Measurements from ENCODE around the gene FLT3. TPM values are rescaled to one million over a fixed set of nuclear protein-coding genes. Genes with fewer than 3 reads are reported as not detected.

FLT3 gene
- total and polyA plus RNA-seq, 4 donors, result 0.14 to 0.84 (median 0.42) TPM

DNA sequence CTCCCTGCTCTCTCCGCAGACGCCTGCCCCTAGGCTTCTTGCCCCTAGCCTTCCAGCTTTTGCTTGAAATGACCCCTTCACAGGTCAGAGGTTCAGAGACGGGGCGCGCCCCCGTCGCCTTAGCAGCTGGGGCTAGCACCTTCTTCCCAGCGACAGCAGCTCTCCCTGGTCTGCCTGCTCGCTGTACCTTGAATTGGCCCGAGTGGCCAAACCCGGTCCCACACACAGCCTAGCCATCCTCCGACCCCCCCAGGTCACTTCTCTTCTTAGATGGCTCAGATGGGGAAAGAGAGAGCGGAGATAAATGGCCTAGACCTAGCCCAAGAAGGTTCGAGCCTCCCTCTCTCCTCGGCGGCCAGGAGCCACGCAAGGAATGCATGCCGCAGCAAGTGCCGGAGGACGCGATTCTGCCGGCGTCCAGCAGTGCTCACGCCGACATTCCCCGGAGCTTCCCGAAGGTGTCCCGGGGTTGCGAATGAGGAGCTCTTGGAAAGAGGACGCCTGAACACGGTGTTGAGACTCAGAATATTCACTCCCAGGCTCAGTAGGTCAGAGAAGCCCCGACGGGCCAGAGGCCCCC is 132.6 kb downstream of the FLT3 start:
- Histone ChIP-seq H3K4me1 (ENCODE audit: control insufficient read depth in 4 of 4, insufficient read depth in 4 of 4, low read length in 3 of 4) (peaks cover 9 to 18% (median 11%) of the 10 kb centered on the region in 4 donors), H3K27me3 (ENCODE audit: control insufficient read depth in 4 of 4, insufficient read depth in 4 of 4, low read length in 3 of 4) (peaks cover 10 to 40% (median 26%) of the 10 kb centered on the region in 4 donors), H3K4me3 (ENCODE audit: low read depth in 1 of 3, low read length in 3 of 3) (peak overlapping the region in 1 of 3 donors; percentile 24), H3K9me3 (ENCODE audit: control insufficient read depth in 4 of 4, low read length in 3 of 4) (no peaks in the 10 kb centered on the region), H3K9ac (ENCODE audit: low read depth in 1 of 2, low read length in 2 of 2) (no peak overlapping the region), H3K27ac (ENCODE audit: low read depth in 1 of 2, low read length in 2 of 2) (no peak overlapping the region), H3K36me3 (ENCODE audit: control insufficient read depth in 4 of 4, insufficient read depth in 3 of 4, low read depth in 1 of 4, low read length in 3 of 4) (no peaks in the 10 kb centered on the region)
- TF ChIP-seq, protein P1, sequence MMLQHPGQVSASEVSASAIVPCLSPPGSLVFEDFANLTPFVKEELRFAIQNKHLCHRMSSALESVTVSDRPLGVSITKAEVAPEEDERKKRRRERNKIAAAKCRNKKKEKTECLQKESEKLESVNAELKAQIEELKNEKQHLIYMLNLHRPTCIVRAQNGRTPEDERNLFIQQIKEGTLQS (IDR thresholded peaks at IDR 0.05), result no peak
- TF ChIP-seq RXRA (IDR thresholded peaks at IDR 0.05) (no peak), SP1 (IDR thresholded peaks at IDR 0.05) (no peak), CTCF (IDR thresholded peaks at IDR 0.05; ENCODE audit: low read depth, low read length, missing input control) (no peak), TAF1 (conservative IDR thresholded peaks at IDR 0.05) (no peak), ZBTB33 (IDR thresholded peaks at IDR 0.05) (no peak), HNF4A (conservative IDR thresholded peaks at IDR 0.05) (no peak), HNF4G (IDR thresholded peaks at IDR 0.05) (no peak), GABPA (IDR thresholded peaks at IDR 0.05 in 1 of 2, conservative IDR thresholded peaks at IDR 0.05 in 1 of 2) (no peak), RAD21 (IDR thresholded peaks at IDR 0.05) (no peak), EGR1 (IDR thresholded peaks at IDR 0.05; ENCODE audit: low read depth in 2 of 2) (no peak), YY1 (IDR thresholded peaks at IDR 0.05) (no peak), FOXA1 (IDR thresholded peaks at IDR 0.05) (no peak), FOXA2 (IDR thresholded peaks at IDR 0.05) (no peak), NR2F2 (IDR thresholded peaks at IDR 0.05) (no peak), JUND (IDR thresholded peaks at IDR 0.05) (no peak)
- TF ChIP-seq, protein P2, sequence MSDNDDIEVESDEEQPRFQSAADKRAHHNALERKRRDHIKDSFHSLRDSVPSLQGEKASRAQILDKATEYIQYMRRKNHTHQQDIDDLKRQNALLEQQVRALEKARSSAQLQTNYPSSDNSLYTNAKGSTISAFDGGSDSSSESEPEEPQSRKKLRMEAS (IDR thresholded peaks at IDR 0.05), result no peak
- TF ChIP-seq, protein P3, sequence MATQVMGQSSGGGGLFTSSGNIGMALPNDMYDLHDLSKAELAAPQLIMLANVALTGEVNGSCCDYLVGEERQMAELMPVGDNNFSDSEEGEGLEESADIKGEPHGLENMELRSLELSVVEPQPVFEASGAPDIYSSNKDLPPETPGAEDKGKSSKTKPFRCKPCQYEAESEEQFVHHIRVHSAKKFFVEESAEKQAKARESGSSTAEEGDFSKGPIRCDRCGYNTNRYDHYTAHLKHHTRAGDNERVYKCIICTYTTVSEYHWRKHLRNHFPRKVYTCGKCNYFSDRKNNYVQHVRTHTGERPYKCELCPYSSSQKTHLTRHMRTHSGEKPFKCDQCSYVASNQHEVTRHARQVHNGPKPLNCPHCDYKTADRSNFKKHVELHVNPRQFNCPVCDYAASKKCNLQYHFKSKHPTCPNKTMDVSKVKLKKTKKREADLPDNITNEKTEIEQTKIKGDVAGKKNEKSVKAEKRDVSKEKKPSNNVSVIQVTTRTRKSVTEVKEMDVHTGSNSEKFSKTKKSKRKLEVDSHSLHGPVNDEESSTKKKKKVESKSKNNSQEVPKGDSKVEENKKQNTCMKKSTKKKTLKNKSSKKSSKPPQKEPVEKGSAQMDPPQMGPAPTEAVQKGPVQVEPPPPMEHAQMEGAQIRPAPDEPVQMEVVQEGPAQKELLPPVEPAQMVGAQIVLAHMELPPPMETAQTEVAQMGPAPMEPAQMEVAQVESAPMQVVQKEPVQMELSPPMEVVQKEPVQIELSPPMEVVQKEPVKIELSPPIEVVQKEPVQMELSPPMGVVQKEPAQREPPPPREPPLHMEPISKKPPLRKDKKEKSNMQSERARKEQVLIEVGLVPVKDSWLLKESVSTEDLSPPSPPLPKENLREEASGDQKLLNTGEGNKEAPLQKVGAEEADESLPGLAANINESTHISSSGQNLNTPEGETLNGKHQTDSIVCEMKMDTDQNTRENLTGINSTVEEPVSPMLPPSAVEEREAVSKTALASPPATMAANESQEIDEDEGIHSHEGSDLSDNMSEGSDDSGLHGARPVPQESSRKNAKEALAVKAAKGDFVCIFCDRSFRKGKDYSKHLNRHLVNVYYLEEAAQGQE (IDR thresholded peaks at IDR 0.05), result no peak
- no peak for DNase-seq (ENCODE audit: low spot score)
- 5% methylated on average over 33 of the region's 33 CpGs for WGBS

Data from liver (tissue), 9 donors.